GM19025 (cell line): ENCODE data around the gene DNAH3.

Source experiments
- ATAC-seq: cut with Tn5 transposase; IDR thresholded peaks from one replicate; pipeline ENCODE4 v1.9.1; 2021; ENCODE audit warnings: mild to moderate bottlenecking, low read depth, moderate library complexity; ENCODE audit not compliant: unreplicated experiment

DNAH3 gene

DNA sequence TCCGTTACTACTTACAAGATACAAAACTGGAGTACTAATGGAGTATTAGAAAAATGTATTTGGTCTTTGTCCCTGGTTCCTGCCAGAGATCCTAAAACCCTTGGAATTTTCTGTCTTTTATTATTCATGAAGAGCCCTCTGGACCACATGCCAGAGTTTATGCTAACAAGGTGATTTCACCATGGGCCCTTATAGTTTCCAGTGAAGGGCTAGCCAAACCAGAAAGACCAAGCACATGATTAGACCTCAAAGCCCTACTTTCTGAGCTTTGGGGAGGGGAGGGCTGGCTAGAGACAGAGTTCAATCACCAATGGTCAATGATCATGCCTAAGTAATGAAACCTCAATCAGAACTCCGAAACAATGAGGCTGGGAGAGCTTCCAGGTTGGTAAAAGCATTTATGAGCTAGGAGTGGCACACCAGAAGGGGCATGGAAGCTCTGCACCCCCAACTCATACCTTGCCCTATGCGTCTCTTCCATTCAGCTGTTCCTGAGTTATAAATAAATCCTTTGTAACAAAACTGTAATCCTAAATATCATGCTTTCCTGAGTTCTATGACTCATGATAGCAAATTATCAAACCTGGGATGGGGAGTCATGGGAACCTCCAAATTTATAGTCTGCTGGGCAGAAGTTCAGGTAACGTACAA, 260.9 kb downstream of the DNAH3 start:
- ATAC-seq = no peak

DNA sequence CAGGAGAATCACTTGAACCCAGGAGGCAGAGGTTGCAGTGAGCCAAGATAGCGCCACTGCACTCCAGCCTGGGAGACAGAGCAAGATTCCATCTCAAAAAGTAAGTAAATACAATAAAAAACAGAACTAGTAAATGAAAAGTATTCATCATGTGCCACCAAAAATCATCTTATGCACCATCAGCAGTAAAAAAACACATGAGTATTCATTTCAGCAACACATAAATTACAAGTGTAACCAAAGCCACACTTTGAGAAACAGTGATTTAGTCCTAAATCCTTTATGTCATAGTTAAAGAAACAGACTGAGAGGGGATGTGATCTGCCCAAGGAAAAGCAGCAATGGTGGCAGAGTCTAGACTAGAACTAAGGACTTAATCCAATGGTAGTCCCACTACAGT, 263.4 kb downstream of the DNAH3 start:
- no peak for ATAC-seq

DNA sequence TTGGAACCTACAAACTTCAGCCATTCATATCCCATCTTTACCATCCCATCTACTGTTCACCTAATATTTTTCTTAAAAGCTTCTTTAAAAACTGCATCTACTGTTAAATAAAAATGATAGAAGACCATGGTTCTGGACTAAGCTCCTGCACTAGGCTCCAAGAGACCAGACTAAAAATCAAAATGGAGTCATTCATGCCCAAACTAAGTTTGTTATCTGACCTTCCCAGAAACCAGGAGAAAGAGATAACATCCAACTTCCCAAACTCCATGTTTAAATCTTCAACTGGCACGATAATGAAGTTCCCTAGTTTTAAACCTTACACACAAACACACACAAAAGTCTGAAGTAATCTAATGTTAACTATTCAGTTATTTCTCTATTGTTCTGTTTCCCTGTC, 264.3 kb downstream of the DNAH3 start:
- no peak for ATAC-seq

DNA sequence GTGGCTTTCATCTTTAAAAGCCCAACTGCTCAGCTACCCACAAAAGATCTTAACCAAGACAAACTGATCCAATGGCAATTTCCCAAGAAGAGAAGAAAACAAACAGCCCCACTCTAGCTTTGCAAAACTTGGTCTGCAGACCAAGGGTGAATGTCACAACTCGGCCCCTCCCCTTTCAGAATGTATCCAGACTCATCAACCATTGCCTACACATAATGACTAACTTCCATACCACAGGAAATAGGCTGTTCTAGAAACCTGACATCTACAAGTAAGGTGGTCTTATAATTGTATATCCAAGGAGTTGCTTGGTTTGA, 266.4 kb downstream of the DNAH3 start:
- no peak for ATAC-seq

DNA sequence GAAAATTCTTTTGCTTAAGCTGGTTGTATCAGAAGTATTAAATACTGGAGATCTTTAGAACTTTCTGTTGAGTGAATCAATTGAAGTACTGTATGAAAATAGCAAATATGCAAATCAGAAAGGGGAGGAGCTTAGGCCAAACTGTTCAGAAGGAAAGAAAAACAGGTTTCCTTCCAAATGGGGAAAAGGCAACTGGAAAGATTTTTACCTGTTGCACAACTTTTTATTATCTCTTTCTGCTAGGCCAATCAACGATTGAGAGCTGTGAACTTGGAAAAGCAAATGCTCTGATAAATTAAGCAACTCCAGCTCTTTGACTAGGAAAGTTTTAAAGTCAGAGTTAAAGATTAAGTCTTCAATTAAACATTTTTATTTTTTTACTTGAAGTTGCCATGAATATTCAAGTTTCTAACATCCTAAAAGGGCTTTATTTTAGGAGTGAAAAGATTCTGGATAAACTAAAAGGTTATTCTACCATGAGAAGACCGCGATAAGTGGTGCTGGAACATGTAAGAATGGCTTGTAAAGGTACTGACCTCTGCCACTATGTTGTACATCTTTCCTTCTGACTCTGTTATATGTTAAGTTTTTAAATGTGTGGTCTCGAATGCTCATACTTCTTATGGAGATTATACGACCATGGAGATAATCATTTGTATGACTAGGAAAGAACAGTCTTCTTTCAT, 266.9 kb downstream of the DNAH3 start:
- no peak for ATAC-seq
